ENCODE results near the gene SETD1A. TPM values are rescaled to one million over a fixed set of nuclear protein-coding genes. Genes with fewer than 3 reads are reported as not detected.

Gene SETD1A
- total and polyA plus RNA-seq, 2 of the 8 experiments (the other 6 are each of a cell fraction or from before 2014, with no cell fraction given), result 4.8 to 29.0 TPM

DNA sequence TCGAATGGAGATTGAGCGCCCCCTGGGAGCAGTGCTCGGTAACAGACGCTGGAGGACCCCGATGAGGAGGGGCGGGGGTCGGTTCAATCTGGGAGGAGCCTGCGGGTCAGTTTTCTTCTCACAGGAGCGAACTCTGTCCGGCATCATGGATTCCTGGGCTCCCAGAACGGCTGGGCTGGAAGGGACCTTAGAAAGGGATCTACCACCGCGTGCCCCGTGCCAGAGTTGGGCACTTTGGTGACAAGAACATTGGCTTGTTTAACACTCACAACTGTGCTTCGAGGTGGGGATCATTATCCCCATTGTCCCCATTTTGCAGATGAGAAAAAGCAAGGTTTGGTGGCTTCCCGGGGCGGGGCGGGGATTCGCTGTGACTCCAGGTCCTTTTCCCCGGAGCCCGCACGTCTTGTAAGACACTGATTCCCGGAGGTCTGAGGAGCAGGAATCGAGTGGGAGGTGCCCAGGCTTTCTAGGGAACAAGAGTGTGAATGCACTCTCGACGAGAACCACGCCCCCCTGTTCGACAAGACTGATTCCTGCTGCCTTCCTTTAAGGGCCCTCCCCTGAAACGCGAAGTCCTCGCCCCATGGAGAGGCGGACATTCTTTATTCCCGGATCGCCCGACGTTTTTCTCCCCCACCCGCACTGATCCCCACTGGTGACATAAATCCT, 35.7 kb upstream of the SETD1A start (continued):
- TF ChIP-seq RBBP5 (IDR thresholded peaks at IDR 0.05; ENCODE audit: borderline replicate concordance, low read depth, low read length) (peak; percentile 78; the same call in 1 of the 2 replicates), POU5F1 (IDR thresholded peaks at IDR 0.05; ENCODE audit: low read depth, low read length) (no peak), ZNF274 (IDR thresholded peaks at IDR 0.05; ENCODE audit: borderline replicate concordance, extremely low read depth, low read length) (no peak), SUZ12 (IDR thresholded peaks at IDR 0.05; ENCODE audit: low read length) (no peak)

Measured in H1 (cell line).